HepG2 (cell line): ENCODE data around the gene PTPRN. TPM values are rescaled to one million over a fixed set of nuclear protein-coding genes. Genes with fewer than 3 reads are reported as not detected.

Experiments used
- ATRX ChIP-seq: sonication (generic); formaldehyde crosslinking; IDR thresholded peaks from 2 replicates; pipeline ENCODE4 v1.4.0; 2020; ENCODE audit warnings: missing genetic modification reagents, borderline replicate concordance
- CC2D1A ChIP-seq: sonication (generic); formaldehyde crosslinking; IDR thresholded peaks from 2 replicates; pipeline ENCODE4 v1.8.1; 2023; ENCODE audit warnings: mild to moderate bottlenecking, missing genetic modification reagents
- FOSL2 ChIP-seq: sonication (generic); formaldehyde crosslinking; IDR thresholded peaks from 2 replicates; pipeline ENCODE4 v1.4.0; 2020; ENCODE audit warnings: missing genetic modification reagents
- FOXA3 ChIP-seq: IDR thresholded peaks from 2 replicates; pipeline ENCODE4 v1.6.1; 2016; ENCODE audit warnings: missing genetic modification reagents, missing compliant biosample characterization
- MED13 ChIP-seq: sonication (generic); formaldehyde crosslinking; IDR thresholded peaks from 2 replicates; pipeline ENCODE4 v1.5.0; 2020; ENCODE audit warnings: missing genetic modification reagents
- MIER3 ChIP-seq: IDR thresholded peaks from 2 replicates; pipeline ENCODE4 v1.6.1; 2016; ENCODE audit warnings: missing compliant biosample characterization, borderline replicate concordance
- NR2F2 ChIP-seq: IDR thresholded peaks from 2 replicates; pipeline ENCODE4 v1.6.1; 2012; ENCODE audit warnings: low read depth, inconsistent platforms, borderline replicate concordance
- PATZ1 ChIP-seq: sonication (generic); formaldehyde crosslinking; IDR thresholded peaks from 2 replicates; pipeline ENCODE4 v1.4.0; 2020; ENCODE audit warnings: missing genetic modification reagents
- ZBTB40 ChIP-seq, 2 experiments: fragments of 450-650 bp in 1 of 2; sonication (generic) in 1 of 2; formaldehyde crosslinking in 1 of 2; IDR thresholded peaks; 2 replicates each; pipeline versions ENCODE4 v1.6.1 to v1.8.0; 2016 to 2022; ENCODE audit warnings: antibody characterized with exemption in 1 of 2, mild to moderate bottlenecking in 1 of 2, missing genetic modification reagents in 1 of 2
- ZNF136 ChIP-seq: sonication (generic); formaldehyde crosslinking; IDR thresholded peaks from 2 replicates; pipeline ENCODE4 v1.8.1; 2022; ENCODE audit warnings: low read depth, mild to moderate bottlenecking, moderate library complexity, missing genetic modification reagents
- ZNF280D ChIP-seq: sonication (generic); formaldehyde crosslinking; IDR thresholded peaks from 2 replicates; pipeline ENCODE4 v1.5.1; 2020; ENCODE audit warnings: mild to moderate bottlenecking, missing genetic modification reagents
- ZNF607 ChIP-seq: sonication (generic); formaldehyde crosslinking; IDR thresholded peaks from 2 replicates; pipeline ENCODE4 v1.5.1; 2020; ENCODE audit warnings: missing genetic modification reagents, mild to moderate bottlenecking, borderline replicate concordance
- ZNF616 ChIP-seq: sonication (generic); formaldehyde crosslinking; IDR thresholded peaks from 2 replicates; pipeline ENCODE4 v1.5.0; 2020; ENCODE audit warnings: low read depth, mild to moderate bottlenecking, missing genetic modification reagents
- polyA plus RNA-seq, 8 experiments: library from polyadenylated mRNA; depleted of rRNA in 3 of 8; stranded (reverse) in 7 of 8; unstranded in 1 of 8; fragments of >200 nt; fragmentation: Illumina TruSeq in 4 of 8; extraction: Trizol in 4 of 8; gene quantifications; 2 replicates each; pipeline versions ENCODE4 v1.2.1 to v1.2.3, GENCODE V29; 2011 to 2016; ENCODE audit warnings: low read depth in 4 of 8, missing spikeins in 1 of 8, mixed read lengths in 1 of 8; ENCODE audit not compliant: insufficient read depth in 1 of 8
- total RNA-seq, 5 experiments: library from RNA; depleted of rRNA; stranded (reverse); fragments of >200 nt; fragmentation: Illumina TruSeq; extraction: Trizol; gene quantifications; 2 replicates each; pipeline ENCODE4 v1.2.3, GENCODE V29; 2016; ENCODE audit warnings: low read depth in 1 of 5

PTPRN gene
- total and polyA plus RNA-seq, 2 of the 13 experiments (the other 11 are each of a cell fraction or from before 2014, with no cell fraction given) = 0.26 TPM; not detected in 1

GRCh38 chr2:219277703-219278654, 31.2 kb downstream of the PTPRN start (continued):
- TF ChIP-seq ZNF280D (CRISPR knock-in tag) (no peak), ZNF616 (CRISPR knock-in tag) (no peak), PATZ1 (CRISPR knock-in tag) (0 out of 2 replicates have a peak, but pooled peaks have one; percentile 17), MED13 (CRISPR knock-in tag) (no peak), NR2F2 (no peak), MIER3 (CRISPR knock-in tag) (no peak), ATRX (CRISPR knock-in tag) (no peak), ZBTB40 (IDR thresholded peaks at IDR 0.05) (no peak), ZBTB40 (CRISPR knock-in tag; IDR thresholded peaks at IDR 0.05) (no peak), ZNF607 (CRISPR knock-in tag) (0 out of 2 replicates have a peak, but pooled peaks have one; percentile 34), FOXA3 (CRISPR knock-in tag) (peak; percentile 40; the same call in 1 of the 2 replicates), FOSL2 (CRISPR knock-in tag) (no peak; the same call in 1 of the 2 replicates), CC2D1A (CRISPR knock-in tag) (no peak), ZNF136 (CRISPR knock-in tag) (no peak)
